GM21529 (cell line): ENCODE data around the gene SYTL3.

Experiments
- ATAC-seq: cut with Tn5 transposase; IDR thresholded peaks from one replicate; pipeline ENCODE4 v1.9.1; 2021; ENCODE audit not compliant: unreplicated experiment

Gene SYTL3

GRCh38 chr6:158717341-158718330 lies 67.8 kb downstream of the SYTL3 start:
- ATAC-seq = peak; percentile 71

GRCh38 chr6:158718461-158719046 lies 68.7 kb downstream of the SYTL3 start:
- no peak for ATAC-seq

GRCh38 chr6:158722176-158722729 lies 72.4 kb downstream of the SYTL3 start:
- ATAC-seq = no peak

GRCh38 chr6:158725704-158726103 lies 75.8 kb downstream of the SYTL3 start:
- ATAC-seq = no peak

GRCh38 chr6:158729906-158730540 lies 80.2 kb downstream of the SYTL3 start:
- no peak for ATAC-seq

GRCh38 chr6:158730541-158730907 lies 80.7 kb downstream of the SYTL3 start:
- ATAC-seq = no peak

GRCh38 chr6:158735009-158735408 lies 85.2 kb downstream of the SYTL3 start:
- no peak for ATAC-seq

GRCh38 chr6:158737082-158737709 lies 87.3 kb downstream of the SYTL3 start:
- no peak for ATAC-seq

GRCh38 chr6:158737710-158738615 lies 88.1 kb downstream of the SYTL3 start:
- ATAC-seq = no peak

- ATAC-seq = no peak
Observed at GRCh38 chr6:158739673-158740072, 89.8 kb downstream of the SYTL3 start.

GRCh38 chr6:158743033-158743651 lies 93.3 kb downstream of the SYTL3 start:
- ATAC-seq = no peak

GRCh38 chr6:158744986-158745430 lies 95.2 kb downstream of the SYTL3 start:
- no peak for ATAC-seq

- no peak for ATAC-seq
Observed at GRCh38 chr6:158751224-158751623, 101.4 kb downstream of the SYTL3 start.

GRCh38 chr6:158751921-158752320 lies 102.1 kb downstream of the SYTL3 start:
- no peak for ATAC-seq

GRCh38 chr6:158752613-158753012 lies 102.8 kb downstream of the SYTL3 start:
- ATAC-seq = no peak

GRCh38 chr6:158753811-158754210 lies 104.0 kb downstream of the SYTL3 start:
- ATAC-seq = no peak

- ATAC-seq = no peak
Observed at GRCh38 chr6:158754738-158755137, 104.9 kb downstream of the SYTL3 start.

- ATAC-seq = no peak
Observed at GRCh38 chr6:158755636-158756035, 105.8 kb downstream of the SYTL3 start.

GRCh38 chr6:158756126-158756525 lies 106.3 kb downstream of the SYTL3 start:
- ATAC-seq = no peak
